ENCODE data around the gene OR2G3. TPM values are rescaled to one million over a fixed set of nuclear protein-coding genes. Genes with fewer than 3 reads are reported as not detected.

The OR2G3 gene
- total RNA-seq, 4 donors from 2014 or later, result not detected

GRCh38 chr1:247576514-247576913 is 28.9 kb upstream of the OR2G3 start:
- TF ChIP-seq CTCF (IDR thresholded peaks at IDR 0.05) (no peak), POLR2A (IDR thresholded peaks at IDR 0.05) (no peak)
- intact Hi-C loops (cut with DNase I; ENCODE audit: low total_unique reads), result no loop called here
- WGBS, 2 donors, result 54 to 59% methylated on average over 3 of the region's 3 CpGs
- H3K4me3 ChIP-seq (ENCODE audit: low read depth, poor library complexity, severe bottlenecking), result no peak overlapping the region
- no peak for DNase-seq (ENCODE audit: low spot score in 2 of 2)

- intact Hi-C loops (cut with DNase I; ENCODE audit: low total_unique reads), result no loop called here
- TF ChIP-seq POLR2A (IDR thresholded peaks at IDR 0.05) (no peak), CTCF (IDR thresholded peaks at IDR 0.05) (no peak)
- 86 to 89% methylated on average over 5 of the region's 5 CpGs for WGBS, 2 donors
- DNase-seq (ENCODE audit: low spot score in 2 of 2), result no peak
- no peak overlapping the region for H3K4me3 ChIP-seq (ENCODE audit: low read depth, poor library complexity, severe bottlenecking)
Observed at GRCh38 chr1:247578946-247579460, 26.4 kb upstream of the OR2G3 start.

GRCh38 chr1:247588060-247588459 is 17.3 kb upstream of the OR2G3 start, which contains the start of gene OR2G2:
Gene OR2G2, plus strand, starts transcription at chr1:247588360. Its CDS starts 0 bp downstream, at chr1:247588360.
- intact Hi-C loops (cut with DNase I; ENCODE audit: low total_unique reads), result no loop called here
- TF ChIP-seq CTCF (IDR thresholded peaks at IDR 0.05), result no peak
- TF ChIP-seq POLR2A (IDR thresholded peaks at IDR 0.05), result no peak
- DNase-seq (ENCODE audit: low spot score in 2 of 2), result no peak
- 86 to 91% methylated on average over 2 of the region's 2 CpGs for WGBS, 2 donors
- H3K4me3 ChIP-seq (ENCODE audit: low read depth, poor library complexity, severe bottlenecking), result no peak within 1 kb of the TSS

- no peak overlapping the region for H3K4me3 ChIP-seq (ENCODE audit: low read depth, poor library complexity, severe bottlenecking)
- no peak for DNase-seq (ENCODE audit: low spot score in 2 of 2)
- intact Hi-C loops (cut with DNase I; ENCODE audit: low total_unique reads), result no loop called here
- 50 to 82% methylated on average over 1 of the region's 1 CpG for WGBS, 2 donors
- TF ChIP-seq CTCF (IDR thresholded peaks at IDR 0.05) (no peak), POLR2A (IDR thresholded peaks at IDR 0.05) (no peak)
Observed at GRCh38 chr1:247613405-247613804, 8.0 kb downstream of the OR2G3 start.

GRCh38 chr1:247614625-247615024 is 9.2 kb downstream of the OR2G3 start:
- no peak overlapping the region for H3K4me3 ChIP-seq (ENCODE audit: low read depth, poor library complexity, severe bottlenecking)
- intact Hi-C loops (cut with DNase I; ENCODE audit: low total_unique reads), result no loop called here
- WGBS, 2 donors, result 64 to 75% methylated on average over 5 of the region's 5 CpGs
- no peak for DNase-seq (ENCODE audit: low spot score in 2 of 2)
- TF ChIP-seq POLR2A (IDR thresholded peaks at IDR 0.05), result no peak
- no peak for TF ChIP-seq CTCF (IDR thresholded peaks at IDR 0.05)

GRCh38 chr1:247627951-247628350 is 22.6 kb downstream of the OR2G3 start:
- no peak overlapping the region for H3K4me3 ChIP-seq (ENCODE audit: low read depth, poor library complexity, severe bottlenecking)
- WGBS, 2 donors, result 56 to 58% methylated on average over 3 of the region's 3 CpGs
- intact Hi-C loops (cut with DNase I; ENCODE audit: low total_unique reads), result no loop called here
- DNase-seq (ENCODE audit: low spot score in 2 of 2), result no peak
- no peak for TF ChIP-seq POLR2A (IDR thresholded peaks at IDR 0.05)
- TF ChIP-seq CTCF (IDR thresholded peaks at IDR 0.05), result no peak
